Suprapubic skin (tissue), 4 donors: ENCODE data around the gene BMPER.

ENCODE experiments used
- CTCF ChIP-seq, 2 donors: fragments of 200-600 bp in 1 of 2; fragments of 450-650 bp in 1 of 2; sonication (generic) in 1 of 2; IDR thresholded peaks; one replicate each; pipeline ENCODE4 v1.5.1; 2016 to 2019; ENCODE audit warnings: antibody characterized with exemption in 2 of 2, mild to moderate bottlenecking in 1 of 2, moderate library complexity in 1 of 2
- POLR2A ChIP-seq, 2 donors: fragments of 450-650 bp; IDR thresholded peaks; one replicate each; pipeline ENCODE4 v1.6.1; 2017; ENCODE audit warnings: antibody characterized with exemption in 2 of 2, mild to moderate bottlenecking in 2 of 2, moderate library complexity in 2 of 2
- POLR2AphosphoS5 ChIP-seq, 3 donors: sonication (generic); formaldehyde crosslinking; IDR thresholded peaks; one replicate each; pipeline ENCODE4 v1.6.1; 2017; ENCODE audit warnings: antibody characterized with exemption in 3 of 3

GRCh38 chr7:34067005-34067778 is 161.9 kb downstream of the BMPER start:
- TF ChIP-seq CTCF (IDR thresholded peaks at IDR 0.05): no peak
- TF ChIP-seq POLR2A (IDR thresholded peaks at IDR 0.05): no peak
- TF ChIP-seq POLR2AphosphoS5 (IDR thresholded peaks at IDR 0.05): no peak
